ENCODE measurements around the gene SEC22C. TPM values are rescaled to one million over a fixed set of nuclear protein-coding genes. Genes with fewer than 3 reads are reported as not detected.

SEC22C gene
- total and polyA plus RNA-seq, 7 donors, result 8.4 to 89.2 (median 48.5) TPM

DNA sequence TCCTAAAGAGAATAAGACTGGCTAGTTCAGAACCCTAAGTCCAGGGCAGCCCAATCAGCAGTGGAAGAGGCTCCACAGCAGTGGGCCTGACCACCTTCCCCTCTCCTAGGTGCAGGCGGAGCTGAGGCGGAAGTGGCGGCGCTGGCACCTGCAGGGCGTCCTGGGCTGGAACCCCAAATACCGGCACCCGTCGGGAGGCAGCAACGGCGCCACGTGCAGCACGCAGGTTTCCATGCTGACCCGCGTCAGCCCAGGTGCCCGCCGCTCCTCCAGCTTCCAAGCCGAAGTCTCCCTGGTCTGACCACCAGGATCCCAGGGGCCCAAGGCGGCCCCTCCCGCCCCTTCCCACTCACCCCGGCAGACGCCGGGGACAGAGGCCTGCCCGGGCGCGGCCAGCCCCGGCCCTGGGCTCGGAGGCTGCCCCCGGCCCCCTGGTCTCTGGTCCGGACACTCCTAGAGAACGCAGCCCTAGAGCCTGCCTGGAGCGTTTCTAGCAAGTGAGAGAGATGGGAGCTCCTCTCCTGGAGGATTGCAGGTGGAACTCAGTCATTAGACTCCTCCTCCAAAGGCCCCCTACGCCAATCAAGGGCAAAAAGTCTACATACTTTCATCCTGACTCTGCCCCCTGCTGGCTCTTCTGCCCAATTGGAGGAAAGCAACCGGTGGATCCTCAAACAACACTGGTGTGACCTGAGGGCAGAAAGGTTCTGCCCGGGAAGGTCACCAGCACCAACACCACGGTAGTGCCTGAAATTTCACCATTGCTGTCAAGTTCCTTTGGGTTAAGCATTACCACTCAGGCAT is 45.6 kb downstream of the SEC22C start:
- Histone ChIP-seq H3K4me3 (no peak overlapping the region), H3K27me3 (no peaks in the 10 kb centered on the region), H3K4me1 (no peaks in the 10 kb centered on the region), H3K9me3 (no peaks in the 10 kb centered on the region), H3K27ac (no peak overlapping the region), H3K36me3 (no peaks in the 10 kb centered on the region)
- TF ChIP-seq POLR2A (IDR thresholded peaks at IDR 0.05), result no peak
- TF ChIP-seq CTCF (IDR thresholded peaks at IDR 0.05), result peak in 1 of 4 experiments; percentile 16
- no peak for TF ChIP-seq EP300 (IDR thresholded peaks at IDR 0.05)
- no peak for TF ChIP-seq POLR2AphosphoS5 (IDR thresholded peaks at IDR 0.05)
- intact Hi-C loops (cut with DNase I), result no loop called here
- DNase-seq, result no peak
- 78 to 85% methylated on average over 35 of the region's 35 CpGs for WGBS, 2 donors

- TF ChIP-seq EP300 (IDR thresholded peaks at IDR 0.05), result no peak
- TF ChIP-seq POLR2AphosphoS5 (IDR thresholded peaks at IDR 0.05), result no peak
- H3K4me1 ChIP-seq, result no peaks in the 10 kb centered on the region
- no peaks in the 10 kb centered on the region for H3K36me3 ChIP-seq
- no peak overlapping the region for H3K4me3 ChIP-seq
- H3K9me3 ChIP-seq, result no peaks in the 10 kb centered on the region
- H3K27me3 ChIP-seq, result no peaks in the 10 kb centered on the region
- DNase-seq, result no peak
- 79 to 84% methylated on average over 7 of the region's 7 CpGs for WGBS, 2 donors
- intact Hi-C loops (cut with DNase I), result no loop called here
- H3K27ac ChIP-seq, result no peak overlapping the region
Observed at GRCh38 chr3:42533161-42533897, 48.4 kb downstream of the SEC22C start.

- Histone ChIP-seq H3K9me3 (no peaks in the 10 kb centered on the region), H3K27me3 (no peaks in the 10 kb centered on the region), H3K4me1 (no peaks in the 10 kb centered on the region), H3K4me3 (no peak overlapping the region), H3K36me3 (no peaks in the 10 kb centered on the region), H3K27ac (no peak overlapping the region)
- intact Hi-C loops (cut with DNase I), result no loop called here
- DNase-seq, result no peak
- WGBS, 2 donors, result 90 to 91% methylated on average over 4 of the region's 4 CpGs
- TF ChIP-seq POLR2A (IDR thresholded peaks at IDR 0.05), result no peak
- no peak for TF ChIP-seq CTCF (IDR thresholded peaks at IDR 0.05)
- no peak for TF ChIP-seq EP300 (IDR thresholded peaks at IDR 0.05)
- no peak for TF ChIP-seq POLR2AphosphoS5 (IDR thresholded peaks at IDR 0.05)
Observed at GRCh38 chr3:42532229-42532628, 49.5 kb downstream of the SEC22C start.

GRCh38 chr3:42531470-42531869 is 50.3 kb downstream of the SEC22C start:
- Histone ChIP-seq H3K27me3 (no peaks in the 10 kb centered on the region), H3K9me3 (no peaks in the 10 kb centered on the region), H3K4me3 (no peak overlapping the region), H3K36me3 (no peaks in the 10 kb centered on the region), H3K4me1 (no peaks in the 10 kb centered on the region), H3K27ac (no peak overlapping the region)
- TF ChIP-seq POLR2A (IDR thresholded peaks at IDR 0.05) (no peak), EP300 (IDR thresholded peaks at IDR 0.05) (no peak), CTCF (IDR thresholded peaks at IDR 0.05) (no peak), POLR2AphosphoS5 (IDR thresholded peaks at IDR 0.05) (no peak)
- WGBS, 2 donors, result 93% methylated on average over 6 of the region's 6 CpGs
- no peak for DNase-seq
- intact Hi-C loops (cut with DNase I), result no loop called here

DNA sequence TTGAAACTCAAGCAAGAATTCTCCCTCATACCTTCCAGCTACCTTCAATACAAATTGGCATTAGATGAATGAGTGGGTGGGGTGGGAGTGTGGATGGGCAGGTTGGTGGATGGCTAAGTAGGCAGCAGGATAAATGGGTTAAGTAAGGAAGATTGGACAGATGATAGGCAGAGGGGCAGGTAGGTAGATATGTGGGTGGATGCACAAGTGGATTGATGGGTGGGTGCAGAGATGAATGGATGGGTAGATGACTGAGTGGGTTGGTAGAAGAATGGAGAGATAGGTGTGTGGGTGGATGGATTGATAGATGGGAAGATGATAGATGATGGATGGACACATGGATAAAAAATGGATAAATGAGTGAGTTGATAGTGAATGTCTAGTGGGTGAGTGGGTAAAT is 51.7 kb downstream of the SEC22C start:
- TF ChIP-seq POLR2A (IDR thresholded peaks at IDR 0.05) (no peak), EP300 (IDR thresholded peaks at IDR 0.05) (no peak), CTCF (IDR thresholded peaks at IDR 0.05) (no peak), POLR2AphosphoS5 (IDR thresholded peaks at IDR 0.05) (no peak)
- no peaks in the 10 kb centered on the region for H3K27me3 ChIP-seq
- H3K27ac ChIP-seq, result no peak overlapping the region
- DNase-seq, result no peak
- no peak overlapping the region for H3K4me3 ChIP-seq
- no peaks in the 10 kb centered on the region for H3K36me3 ChIP-seq
- no peaks in the 10 kb centered on the region for H3K9me3 ChIP-seq
- intact Hi-C loops (cut with DNase I), result no loop called here
- no peaks in the 10 kb centered on the region for H3K4me1 ChIP-seq
